ENCODE measurements around the gene ASB16.
A peak's percentile ranks its signal among the peaks of the same experiment; 100 is the strongest.

Gene ASB16

GRCh38 chr17:44216173-44216572, 45.7 kb downstream of the ASB16 start:
- peaks cover 33% of the 10 kb centered on the region for H3K79me2 ChIP-seq (ENCODE audit: insufficient read depth, low read depth)
- peaks cover 9% of the 10 kb centered on the region; the same call in 1 of the 2 replicates for H3K36me3 ChIP-seq (ENCODE audit: insufficient read depth)
- H3K27me3 ChIP-seq (ENCODE audit: insufficient read depth, low read depth): no peaks in the 10 kb centered on the region
- no peak overlapping the region for H3K4me3 ChIP-seq (IDR thresholded peaks at IDR 0.05; ENCODE audit: insufficient read depth, low read depth, low read length)
- no peaks in the 10 kb centered on the region for H4K20me1 ChIP-seq (ENCODE audit: insufficient read depth)
- no peak for TF ChIP-seq CTCF (conservative IDR thresholded peaks at IDR 0.05; ENCODE audit: low read depth, low read length)
- peak overlapping the region; percentile 1; the same call in 1 of the 2 replicates for H3K4me2 ChIP-seq
- H3K4me1 ChIP-seq (ENCODE audit: low read depth, poor library complexity, severe bottlenecking): peaks cover 17% of the 10 kb centered on the region
- H2AFZ ChIP-seq (ENCODE audit: low read depth): no peak overlapping the region
- H3K9ac ChIP-seq: peak overlapping the region; percentile 79; the same call in 1 of the 2 replicates
- no peak overlapping the region; the same call in 1 of the 2 replicates for H3K27ac ChIP-seq

GRCh38 chr17:44216694-44217093, 46.2 kb downstream of the ASB16 start:
- no peaks in the 10 kb centered on the region for H4K20me1 ChIP-seq (ENCODE audit: insufficient read depth)
- no peaks in the 10 kb centered on the region for H3K27me3 ChIP-seq (ENCODE audit: insufficient read depth, low read depth)
- H3K4me1 ChIP-seq (ENCODE audit: low read depth, poor library complexity, severe bottlenecking): peaks cover 17% of the 10 kb centered on the region
- no peak overlapping the region for H3K4me3 ChIP-seq (IDR thresholded peaks at IDR 0.05; ENCODE audit: insufficient read depth, low read depth, low read length)
- TF ChIP-seq CTCF (conservative IDR thresholded peaks at IDR 0.05; ENCODE audit: low read depth, low read length): no peak
- H3K27ac ChIP-seq: peak overlapping the region; percentile 96; the same call in 1 of the 2 replicates
- H3K4me2 ChIP-seq: peak overlapping the region; percentile 81
- H2AFZ ChIP-seq (ENCODE audit: low read depth): no peak overlapping the region
- peaks cover 38% of the 10 kb centered on the region for H3K79me2 ChIP-seq (ENCODE audit: insufficient read depth, low read depth)
- H3K9ac ChIP-seq: peak overlapping the region; percentile 79; the same call in 1 of the 2 replicates
- peaks cover 9% of the 10 kb centered on the region; the same call in 1 of the 2 replicates for H3K36me3 ChIP-seq (ENCODE audit: insufficient read depth)

GRCh38 chr17:44217738-44218343, 47.3 kb downstream of the ASB16 start:
- Histone ChIP-seq H3K4me1 (ENCODE audit: low read depth, poor library complexity, severe bottlenecking) (peaks cover 26% of the 10 kb centered on the region), H3K4me2 (peak overlapping the region; percentile 81), H4K20me1 (ENCODE audit: insufficient read depth) (no peaks in the 10 kb centered on the region), H3K27me3 (ENCODE audit: insufficient read depth, low read depth) (no peaks in the 10 kb centered on the region), H3K36me3 (ENCODE audit: insufficient read depth) (peaks cover 9% of the 10 kb centered on the region; the same call in 1 of the 2 replicates), H2AFZ (ENCODE audit: low read depth) (peak overlapping the region; percentile 23; the same call in 1 of the 2 replicates), H3K9ac (peak overlapping the region; percentile 79), H3K27ac (peak overlapping the region; percentile 96), H3K4me3 (IDR thresholded peaks at IDR 0.05; ENCODE audit: insufficient read depth, low read depth, low read length) (peak overlapping the region; percentile 69), H3K79me2 (ENCODE audit: insufficient read depth, low read depth) (peaks cover 48% of the 10 kb centered on the region)
- TF ChIP-seq CTCF (conservative IDR thresholded peaks at IDR 0.05; ENCODE audit: low read depth, low read length): no peak; the same call in 1 of the 2 replicates

- H3K79me2 ChIP-seq (ENCODE audit: insufficient read depth, low read depth): peaks cover 48% of the 10 kb centered on the region
- H4K20me1 ChIP-seq (ENCODE audit: insufficient read depth): no peaks in the 10 kb centered on the region
- H3K36me3 ChIP-seq (ENCODE audit: insufficient read depth): peaks cover 9% of the 10 kb centered on the region; the same call in 1 of the 2 replicates
- peaks cover 33% of the 10 kb centered on the region for H3K4me1 ChIP-seq (ENCODE audit: low read depth, poor library complexity, severe bottlenecking)
- peak overlapping the region; percentile 69 for H3K4me3 ChIP-seq (IDR thresholded peaks at IDR 0.05; ENCODE audit: insufficient read depth, low read depth, low read length)
- H3K9ac ChIP-seq: peak overlapping the region; percentile 79
- TF ChIP-seq CTCF (conservative IDR thresholded peaks at IDR 0.05; ENCODE audit: low read depth, low read length): peak; percentile 77
- peak overlapping the region; percentile 96 for H3K27ac ChIP-seq
- H2AFZ ChIP-seq (ENCODE audit: low read depth): peak overlapping the region; percentile 23; the same call in 1 of the 2 replicates
- H3K4me2 ChIP-seq: peak overlapping the region; percentile 81; the same call in 1 of the 2 replicates
- H3K27me3 ChIP-seq (ENCODE audit: insufficient read depth, low read depth): no peaks in the 10 kb centered on the region
These were observed 48.0 kb downstream of the ASB16 start for GRCh38 chr17:44218344-44219107.

Measured in KMS-11 (cell line).